Pericardium fibroblast (primary cell): Measurements from ENCODE around the gene BLM. TPM values are rescaled to one million over a fixed set of nuclear protein-coding genes. Genes with fewer than 3 reads are reported as not detected.

Source experiments
- total RNA-seq: library from RNA; depleted of rRNA; stranded (reverse); fragments of >200 nt; gene quantifications from 2 replicates; pipeline ENCODE4 v1.2.3, GENCODE V29; 2015

BLM gene
- 0.23 and 1.8 TPM in 2 replicates for total RNA-seq

GRCh38 chr15:90716976-90717821, at the start of gene BLM:
BLM (plus strand) TSS chr15:90717346; CDS start chr15:90747393, 30,047 bp downstream.

Other genes with a start within 250 kb of the BLM start
- gene CRTC3, start 187.4 kb upstream of the BLM start, total RNA-seq: 21.8 and 25.8 TPM in 2 replicates
- gene FURIN, start 151.2 kb downstream of the BLM start, total RNA-seq: 28.6 and 51.8 TPM in 2 replicates
- gene FES, start 167.2 kb downstream of the BLM start, total RNA-seq: 26.6 and 30.5 TPM in 2 replicates
- 7.5 and 11.1 TPM in 2 replicates for gene MAN2A2, start 186.0 kb downstream of the BLM start, total RNA-seq
- gene HDDC3, start 215.2 kb downstream of the BLM start, total RNA-seq: 8.8 and 9.3 TPM in 2 replicates
- 24.5 and 36.4 TPM in 2 replicates for gene UNC45A, start 217.9 kb downstream of the BLM start, total RNA-seq
- gene RCCD1, start 237.5 kb downstream of the BLM start, total RNA-seq: 7.4 and 16.3 TPM in 2 replicates